Testis (tissue), 2 donors: Measurements from ENCODE around the gene EBPL.

Source experiments
- POLR2A ChIP-seq: fragments of 450-650 bp; IDR thresholded peaks from one replicate; pipeline ENCODE4 v1.6.1; 2017; ENCODE audit warnings: antibody characterized with exemption, mild to moderate bottlenecking, moderate library complexity
- TF ChIP-seq, protein P1 (sequence below), 3 experiments: fragments of 450-650 bp in 2 of 3; fragments of 200-600 bp in 1 of 3; sonication (generic) in 1 of 3; IDR thresholded peaks; one replicate each; pipeline ENCODE4 v1.5.1; 2016 to 2019; ENCODE audit warnings: antibody characterized with exemption in 3 of 3, mild to moderate bottlenecking in 2 of 3, moderate library complexity in 1 of 3

DNA sequence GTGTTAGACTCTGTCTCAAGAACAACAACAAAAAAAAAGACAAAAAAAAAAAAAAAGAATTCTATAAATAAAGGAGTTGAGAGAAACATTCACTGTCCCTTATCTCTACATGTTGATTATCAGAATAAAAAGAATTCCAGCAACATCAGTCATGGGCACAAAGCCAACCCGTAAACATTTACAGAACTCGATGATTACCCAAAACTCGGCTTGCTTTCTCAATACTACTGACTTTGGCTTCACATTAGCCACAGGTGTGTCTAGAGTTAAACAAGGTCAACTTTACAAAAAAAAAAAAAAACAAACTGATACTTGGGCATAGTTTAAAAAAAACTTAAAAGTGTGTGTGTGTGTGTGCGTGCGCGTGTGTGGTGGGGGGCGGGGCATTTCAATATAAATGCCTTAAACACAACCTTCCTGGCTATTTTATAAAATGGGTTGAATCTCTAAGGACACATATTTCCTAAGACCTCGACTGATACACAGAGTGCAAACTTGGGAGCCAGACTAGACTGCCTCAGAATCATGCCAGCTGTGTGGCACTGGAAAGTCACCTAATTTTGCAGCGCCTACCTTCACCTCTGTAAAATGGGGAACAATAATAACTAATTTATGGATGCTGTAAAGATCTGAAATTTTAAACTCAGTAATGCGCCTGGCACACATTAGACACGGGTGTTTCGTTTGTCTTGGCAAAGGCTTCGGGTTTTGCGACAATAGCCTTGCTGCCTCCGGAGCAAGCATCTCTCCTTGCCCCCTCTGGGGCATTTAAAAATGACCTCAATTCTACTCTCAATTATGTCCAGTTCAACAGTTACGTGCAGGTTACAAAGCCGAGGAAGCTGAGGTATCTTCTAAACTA lies 922 bp downstream of the EBPL start:
- TF ChIP-seq, protein P1, sequence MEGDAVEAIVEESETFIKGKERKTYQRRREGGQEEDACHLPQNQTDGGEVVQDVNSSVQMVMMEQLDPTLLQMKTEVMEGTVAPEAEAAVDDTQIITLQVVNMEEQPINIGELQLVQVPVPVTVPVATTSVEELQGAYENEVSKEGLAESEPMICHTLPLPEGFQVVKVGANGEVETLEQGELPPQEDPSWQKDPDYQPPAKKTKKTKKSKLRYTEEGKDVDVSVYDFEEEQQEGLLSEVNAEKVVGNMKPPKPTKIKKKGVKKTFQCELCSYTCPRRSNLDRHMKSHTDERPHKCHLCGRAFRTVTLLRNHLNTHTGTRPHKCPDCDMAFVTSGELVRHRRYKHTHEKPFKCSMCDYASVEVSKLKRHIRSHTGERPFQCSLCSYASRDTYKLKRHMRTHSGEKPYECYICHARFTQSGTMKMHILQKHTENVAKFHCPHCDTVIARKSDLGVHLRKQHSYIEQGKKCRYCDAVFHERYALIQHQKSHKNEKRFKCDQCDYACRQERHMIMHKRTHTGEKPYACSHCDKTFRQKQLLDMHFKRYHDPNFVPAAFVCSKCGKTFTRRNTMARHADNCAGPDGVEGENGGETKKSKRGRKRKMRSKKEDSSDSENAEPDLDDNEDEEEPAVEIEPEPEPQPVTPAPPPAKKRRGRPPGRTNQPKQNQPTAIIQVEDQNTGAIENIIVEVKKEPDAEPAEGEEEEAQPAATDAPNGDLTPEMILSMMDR (IDR thresholded peaks at IDR 0.05): no peak
- TF ChIP-seq POLR2A: no peak
